GM12875 (cell line): ENCODE data around the gene CEP57.
"Not testable (repeated sequence)": the region's sequence is repeated elsewhere in the genome, so short reads cannot be mapped to it uniquely, and the experiment has no call there.

Experiments
- H3K4me3 ChIP-seq: one replicate; pipeline ENCODE4 v1.5.1; 2011; ENCODE audit warnings: low read depth, low read length, control low read depth
- CTCF ChIP-seq: IDR thresholded peaks from 2 replicates; pipeline ENCODE4 v1.5.1; 2011; ENCODE audit warnings: low read depth, mild to moderate bottlenecking, control low read depth, inconsistent platforms, low read length, moderate library complexity, borderline replicate concordance; ENCODE audit not compliant: insufficient read depth

Gene CEP57

DNA sequence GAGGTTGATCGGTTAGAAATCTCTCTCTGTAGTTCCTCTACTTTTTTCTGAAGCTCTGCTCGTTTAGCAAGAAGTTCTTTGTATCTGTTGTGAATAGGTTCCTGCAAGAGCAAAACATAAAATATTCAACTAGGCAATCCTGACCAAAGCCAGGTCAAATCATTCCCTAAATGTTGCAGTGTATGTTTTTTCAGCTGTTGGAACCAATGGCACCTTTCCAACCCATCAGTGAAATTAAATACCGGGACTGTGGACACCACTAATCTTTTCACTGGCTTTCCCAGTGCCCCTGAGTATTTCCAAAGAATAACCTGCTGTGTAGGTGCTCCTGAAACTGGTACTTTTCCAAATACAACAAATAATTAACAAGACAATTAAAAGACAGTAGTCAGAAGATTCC is 45.1 kb downstream of the CEP57 start:
- no peak overlapping the region for H3K4me3 ChIP-seq
- TF ChIP-seq CTCF = no peak

DNA sequence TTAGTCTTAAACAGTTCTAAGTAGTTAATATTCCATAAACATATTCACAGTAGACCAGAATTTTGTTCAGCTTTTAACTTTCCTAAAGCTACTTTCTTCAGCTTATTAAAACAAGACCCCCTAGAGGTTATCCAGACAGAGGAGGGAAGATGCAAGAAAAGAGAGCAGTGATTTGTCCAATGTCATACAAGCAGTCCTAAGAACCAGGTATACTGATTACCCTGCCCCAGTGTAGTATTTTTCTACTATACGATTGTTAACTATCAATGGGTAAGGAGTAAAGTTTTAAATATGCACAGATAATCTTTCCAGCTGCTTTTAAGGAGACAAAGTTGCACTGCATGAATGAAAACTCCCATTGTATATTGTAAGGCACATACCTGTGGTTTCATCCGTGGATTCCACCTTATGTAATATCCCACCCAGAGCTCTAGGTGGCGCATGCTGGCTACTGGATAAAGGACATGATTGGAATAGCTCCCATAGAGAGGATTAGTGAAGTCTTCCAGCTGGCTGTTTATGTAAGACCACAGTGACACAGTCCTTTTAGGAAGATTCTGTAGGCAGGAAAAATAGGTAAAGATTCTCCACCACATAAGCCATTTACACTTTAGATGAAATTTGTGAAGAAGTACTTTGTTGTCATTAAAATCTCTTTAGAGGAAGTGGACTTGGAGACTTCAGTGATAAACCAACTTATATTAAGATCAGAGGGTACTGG is 45.6 kb downstream of the CEP57 start:
- peak; percentile 68; the same call in 1 of the 2 replicates for TF ChIP-seq CTCF
- H3K4me3 ChIP-seq = no peak overlapping the region

DNA sequence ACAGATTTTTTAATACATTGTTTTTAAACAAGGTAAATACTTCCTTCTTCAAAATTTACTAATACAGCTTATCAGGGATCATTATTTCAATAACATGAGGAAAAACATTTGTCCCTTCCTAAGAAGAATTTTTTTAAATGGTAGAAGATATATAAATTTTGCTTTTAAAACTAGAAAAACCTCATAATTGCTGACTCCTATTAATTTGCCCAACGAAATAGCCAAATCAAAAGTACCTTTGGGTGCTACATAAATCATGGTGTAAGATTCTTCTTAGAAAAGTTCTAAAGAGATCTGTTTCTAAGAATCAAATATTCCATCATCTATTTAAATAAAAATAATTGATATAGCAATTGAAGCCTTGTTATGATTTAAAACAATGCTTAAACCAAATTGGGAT is 54.9 kb downstream of the CEP57 start:
- H3K4me3 ChIP-seq = no peak overlapping the region
- no peak for TF ChIP-seq CTCF

- 0 out of 2 replicates have a peak, but pooled peaks have one; percentile 29 for TF ChIP-seq CTCF
- H3K4me3 ChIP-seq = no peak overlapping the region
Observed at GRCh38 chr11:95849087-95849825, 59.0 kb downstream of the CEP57 start.

DNA sequence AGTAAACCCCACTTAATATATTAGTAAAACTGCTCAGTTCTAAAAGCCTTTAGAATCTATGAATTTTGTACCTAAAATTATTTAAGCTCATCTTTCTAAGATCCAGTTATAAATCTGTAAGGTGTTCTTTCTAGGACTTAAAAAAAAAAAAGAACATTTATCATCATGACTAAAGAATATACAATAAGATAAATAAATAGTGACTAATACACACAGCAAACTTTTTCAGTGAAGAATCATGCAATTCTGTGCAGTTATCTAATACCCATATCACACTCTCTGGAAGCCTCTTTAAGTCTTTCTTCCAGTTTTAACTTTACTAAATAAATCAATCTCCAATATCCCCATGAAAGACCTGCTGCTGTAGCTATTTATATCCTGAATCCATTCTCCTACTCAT is 59.8 kb downstream of the CEP57 start:
- no peak for TF ChIP-seq CTCF
- H3K4me3 ChIP-seq = no peak overlapping the region

DNA sequence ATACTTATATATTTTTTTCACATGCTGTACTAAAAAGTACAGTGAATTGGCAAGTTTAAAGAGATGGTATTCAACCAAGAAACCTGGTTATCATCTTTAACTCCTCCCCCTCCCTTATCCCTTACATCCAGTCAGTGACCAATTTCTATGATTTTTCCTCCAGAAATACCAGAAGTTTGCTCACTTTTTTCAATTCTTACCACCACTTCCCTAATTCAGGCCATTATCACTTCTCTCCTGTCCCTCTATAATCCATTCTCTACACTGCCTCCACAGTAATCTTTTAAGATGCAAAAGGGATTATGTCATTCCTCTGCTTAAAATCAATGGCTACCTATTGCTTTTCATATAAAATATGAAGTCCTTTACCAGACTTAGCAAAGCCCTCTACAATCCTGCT is 62.8 kb downstream of the CEP57 start:
- no peak for TF ChIP-seq CTCF
- no peak overlapping the region for H3K4me3 ChIP-seq

DNA sequence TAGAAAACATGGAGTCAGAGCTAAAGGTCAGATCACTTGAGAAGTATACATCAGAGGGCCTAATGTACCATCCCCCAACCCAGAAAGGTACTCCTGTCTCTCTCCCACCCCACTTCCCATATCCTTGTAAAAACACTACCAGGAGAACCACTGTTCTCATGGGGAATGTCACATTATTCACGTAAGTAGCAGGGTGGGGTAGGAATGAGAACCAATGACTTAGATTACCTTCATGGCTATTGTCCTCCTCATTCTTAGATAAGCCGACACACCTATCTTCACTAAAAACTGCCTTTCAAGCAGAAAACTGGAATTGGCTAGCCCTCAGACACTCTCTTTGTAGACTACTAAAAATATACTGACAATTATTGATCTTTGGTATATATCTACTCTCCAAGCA is 63.6 kb downstream of the CEP57 start:
- H3K4me3 ChIP-seq = no peak overlapping the region
- no peak for TF ChIP-seq CTCF

DNA sequence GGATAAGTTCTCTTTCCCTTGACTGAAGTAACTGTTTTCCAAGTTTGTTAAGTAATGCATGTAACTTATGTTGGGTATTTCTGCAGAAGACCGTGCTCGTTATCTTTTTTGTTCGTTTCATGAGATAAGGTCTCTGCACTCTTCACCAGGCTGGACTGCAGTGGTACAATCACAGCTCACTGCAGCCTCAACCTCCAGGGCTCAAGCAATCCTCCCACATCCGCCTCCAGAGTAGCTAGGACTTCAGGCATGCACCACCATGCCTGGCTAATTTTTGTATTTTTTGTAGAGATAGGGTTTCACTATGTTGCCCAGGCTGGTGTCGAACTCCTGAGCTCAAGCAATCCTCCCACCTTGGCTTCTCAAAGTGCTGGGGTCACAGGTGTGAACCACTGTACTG is 64.1 kb downstream of the CEP57 start:
- H3K4me3 ChIP-seq = not testable (repeated sequence)

- H3K4me3 ChIP-seq = not testable (repeated sequence)
Observed at GRCh38 chr11:95860024-95860423, 69.7 kb downstream of the CEP57 start.
